BLaER1 treated with 17β-estradiol and CSF1 and Interleukin-3, amounts not matched to agents 10 nM and 100 nM (cell line): Measurements from ENCODE around the gene OR8B3.

Experiments used
- H3K27ac ChIP-seq, 11 experiments: shearing (Covaris generic); formaldehyde crosslinking; 2 replicates each; pipeline ENCODE4 v1.8.1; 2022
- H3K27me3 ChIP-seq, 11 experiments: shearing (Covaris generic); formaldehyde crosslinking; 2 replicates each; pipeline ENCODE4 v1.8.1; 2022
- H3K36me3 ChIP-seq, 11 experiments: shearing (Covaris generic); formaldehyde crosslinking; 2 replicates each; pipeline ENCODE4 v1.8.1; 2022
- H3K4me1 ChIP-seq, 10 experiments: shearing (Covaris generic); formaldehyde crosslinking; 2 replicates each; pipeline ENCODE4 v1.8.1; 2022
- H3K4me2 ChIP-seq, 11 experiments: shearing (Covaris generic); formaldehyde crosslinking; 2 replicates each; pipeline ENCODE4 v1.8.1; 2022
- H3K4me3 ChIP-seq, 10 experiments: shearing (Covaris generic); formaldehyde crosslinking; 2 replicates each; pipeline ENCODE4 v1.8.1; 2022
- H3K9ac ChIP-seq, 11 experiments: shearing (Covaris generic); formaldehyde crosslinking; 2 replicates each; pipeline ENCODE4 v1.8.1; 2022
- H3K9me3 ChIP-seq, 11 experiments: shearing (Covaris generic); formaldehyde crosslinking; replicated peaks in 1 of 11; 2 replicates each; pipeline ENCODE4 v1.8.1; 2022
- H4K20me1 ChIP-seq, 11 experiments: shearing (Covaris generic); formaldehyde crosslinking; 2 replicates each; pipeline ENCODE4 v1.8.1; 2022
- Cebpa-rat ChIP-seq, 11 experiments: shearing (Covaris generic); IDR thresholded peaks; 2 replicates each; pipeline ENCODE4 v1.8.1; 2022

The OR8B3 gene

GRCh38 chr11:124398924-124399323 lies at the start of gene OR8B3:
Gene OR8B3, minus strand, starts transcription at chr11:124399024. Its CDS starts 1,673 bp downstream, at chr11:124397351.
- no peaks in the 10 kb centered on the region for H3K27me3 ChIP-seq
- no peak within 1 kb of the TSS for H3K4me2 ChIP-seq
- no peak within 1 kb of the TSS for H3K4me3 ChIP-seq
- H3K9ac ChIP-seq: no peak within 1 kb of the TSS
- no peak for TF ChIP-seq Cebpa-rat (IDR thresholded peaks at IDR 0.05)
- no peaks in the 10 kb centered on the region for H3K36me3 ChIP-seq
- no peak within 1 kb of the TSS for H3K27ac ChIP-seq
- no peaks in the 10 kb centered on the region for H3K9me3 ChIP-seq
- H3K4me1 ChIP-seq: no peaks in the 10 kb centered on the region
- no peaks in the 10 kb centered on the region for H4K20me1 ChIP-seq

GRCh38 chr11:124446916-124447315 lies 48.1 kb upstream of the OR8B3 start:
- no peaks in the 10 kb centered on the region for H3K27me3 ChIP-seq
- H3K4me2 ChIP-seq: no peak overlapping the region
- H3K36me3 ChIP-seq: no peaks in the 10 kb centered on the region
- no peak overlapping the region for H3K9ac ChIP-seq
- TF ChIP-seq Cebpa-rat (IDR thresholded peaks at IDR 0.05): no peak
- H3K27ac ChIP-seq: no peak overlapping the region
- H3K4me1 ChIP-seq: no peaks in the 10 kb centered on the region; a peak in 1 of 20 replicates
- H3K4me3 ChIP-seq: no peak overlapping the region
- peaks cover 0 to 8% (median 4%) of the 10 kb centered on the region in 11 experiments; a peak in 3 of 22 replicates for H3K9me3 ChIP-seq
- H4K20me1 ChIP-seq: no peaks in the 10 kb centered on the region

GRCh38 chr11:124445646-124446150 lies 46.9 kb upstream of the OR8B3 start, which contains the start of gene OR8B8:
Gene OR8B8, minus strand, starts transcription at chr11:124445696. Its CDS starts 4,611 bp downstream, at chr11:124441085.
- no peaks in the 10 kb centered on the region for H3K36me3 ChIP-seq
- H3K4me2 ChIP-seq: no peak within 1 kb of the TSS
- no peak for TF ChIP-seq Cebpa-rat (IDR thresholded peaks at IDR 0.05)
- H3K4me1 ChIP-seq: no peaks in the 10 kb centered on the region; a peak in 1 of 20 replicates
- H3K9ac ChIP-seq: no peak within 1 kb of the TSS
- no peaks in the 10 kb centered on the region for H3K27me3 ChIP-seq
- H4K20me1 ChIP-seq: no peaks in the 10 kb centered on the region
- peaks cover 0 to 8% (median 4%) of the 10 kb centered on the region in 11 experiments; a peak in 3 of 22 replicates for H3K9me3 ChIP-seq
- H3K4me3 ChIP-seq: no peak within 1 kb of the TSS
- no peak within 1 kb of the TSS for H3K27ac ChIP-seq

GRCh38 chr11:124442847-124443246 lies 44.0 kb upstream of the OR8B3 start:
- Histone ChIP-seq H3K9ac (no peak overlapping the region), H3K4me3 (no peak overlapping the region), H3K4me2 (no peak overlapping the region), H3K9me3 (peaks cover 0 to under 1% (median 0%) of the 10 kb centered on the region in 11 experiments; a peak in 1 of 22 replicates), H4K20me1 (no peaks in the 10 kb centered on the region), H3K4me1 (no peaks in the 10 kb centered on the region; a peak in 1 of 20 replicates), H3K27ac (no peak overlapping the region), H3K27me3 (no peaks in the 10 kb centered on the region), H3K36me3 (no peaks in the 10 kb centered on the region)
- TF ChIP-seq Cebpa-rat (IDR thresholded peaks at IDR 0.05): no peak

- Histone ChIP-seq H3K4me3 (no peak overlapping the region), H3K9ac (no peak overlapping the region), H3K36me3 (no peaks in the 10 kb centered on the region), H3K4me1 (no peaks in the 10 kb centered on the region; a peak in 1 of 20 replicates), H3K9me3 (peaks cover 0 to 2% (median 0%) of the 10 kb centered on the region in 11 experiments; a peak in 1 of 22 replicates), H4K20me1 (no peaks in the 10 kb centered on the region), H3K4me2 (no peak overlapping the region), H3K27ac (no peak overlapping the region), H3K27me3 (no peaks in the 10 kb centered on the region)
- TF ChIP-seq Cebpa-rat (IDR thresholded peaks at IDR 0.05): no peak
Observed at GRCh38 chr11:124442442-124442841, 43.6 kb upstream of the OR8B3 start.

- Histone ChIP-seq H3K9ac (no peak overlapping the region), H3K27ac (no peak overlapping the region), H3K9me3 (peaks cover 0 to 5% (median 0%) of the 10 kb centered on the region in 11 experiments; a peak in 1 of 22 replicates), H4K20me1 (no peaks in the 10 kb centered on the region), H3K27me3 (no peaks in the 10 kb centered on the region), H3K4me3 (no peak overlapping the region), H3K4me1 (no peaks in the 10 kb centered on the region; a peak in 1 of 20 replicates), H3K4me2 (no peak overlapping the region), H3K36me3 (no peaks in the 10 kb centered on the region)
- TF ChIP-seq Cebpa-rat (IDR thresholded peaks at IDR 0.05): no peak
Observed at GRCh38 chr11:124441519-124441918, 42.7 kb upstream of the OR8B3 start.

GRCh38 chr11:124441081-124441480 lies 42.3 kb upstream of the OR8B3 start:
- H3K9ac ChIP-seq: no peak overlapping the region
- no peak overlapping the region for H3K4me3 ChIP-seq
- no peak overlapping the region for H3K4me2 ChIP-seq
- no peak overlapping the region for H3K27ac ChIP-seq
- no peak for TF ChIP-seq Cebpa-rat (IDR thresholded peaks at IDR 0.05)
- peaks cover 0 to 5% (median 0%) of the 10 kb centered on the region in 11 experiments; a peak in 1 of 22 replicates for H3K9me3 ChIP-seq
- H4K20me1 ChIP-seq: no peaks in the 10 kb centered on the region
- H3K4me1 ChIP-seq: no peaks in the 10 kb centered on the region; a peak in 1 of 20 replicates
- H3K36me3 ChIP-seq: no peaks in the 10 kb centered on the region
- H3K27me3 ChIP-seq: no peaks in the 10 kb centered on the region

- no peak for TF ChIP-seq Cebpa-rat (IDR thresholded peaks at IDR 0.05)
- Histone ChIP-seq H3K4me2 (no peak overlapping the region), H3K27ac (no peak overlapping the region), H4K20me1 (no peaks in the 10 kb centered on the region), H3K4me1 (no peaks in the 10 kb centered on the region; a peak in 1 of 20 replicates), H3K9ac (no peak overlapping the region), H3K4me3 (no peak overlapping the region), H3K27me3 (no peaks in the 10 kb centered on the region), H3K9me3 (peaks cover 0 to 5% (median 0%) of the 10 kb centered on the region in 11 experiments; a peak in 1 of 22 replicates), H3K36me3 (no peaks in the 10 kb centered on the region)
Observed at GRCh38 chr11:124440608-124441007, 41.8 kb upstream of the OR8B3 start.

GRCh38 chr11:124434699-124435098 lies 35.9 kb upstream of the OR8B3 start:
- no peak overlapping the region for H3K4me3 ChIP-seq
- H4K20me1 ChIP-seq: no peaks in the 10 kb centered on the region
- H3K36me3 ChIP-seq: no peaks in the 10 kb centered on the region
- H3K27me3 ChIP-seq: no peaks in the 10 kb centered on the region
- H3K9ac ChIP-seq: no peak overlapping the region
- TF ChIP-seq Cebpa-rat (IDR thresholded peaks at IDR 0.05): no peak
- H3K27ac ChIP-seq: no peak overlapping the region
- H3K4me2 ChIP-seq: no peak overlapping the region
- H3K9me3 ChIP-seq: peaks cover 7 to 17% (median 10%) of the 10 kb centered on the region in 11 experiments; a peak in 21 of 22 replicates
- no peaks in the 10 kb centered on the region for H3K4me1 ChIP-seq

GRCh38 chr11:124429599-124429998 lies 30.8 kb upstream of the OR8B3 start:
- no peak overlapping the region for H3K4me2 ChIP-seq
- no peak overlapping the region for H3K9ac ChIP-seq
- no peaks in the 10 kb centered on the region for H3K36me3 ChIP-seq
- peaks cover 10 to 21% (median 19%) of the 10 kb centered on the region in 11 experiments; a peak in 21 of 22 replicates for H3K9me3 ChIP-seq
- no peak overlapping the region for H3K27ac ChIP-seq
- H3K4me3 ChIP-seq: no peak overlapping the region
- no peaks in the 10 kb centered on the region for H4K20me1 ChIP-seq
- no peaks in the 10 kb centered on the region for H3K27me3 ChIP-seq
- no peaks in the 10 kb centered on the region for H3K4me1 ChIP-seq
- TF ChIP-seq Cebpa-rat (IDR thresholded peaks at IDR 0.05): no peak
